ENCODE results near the gene MRPS9.

DNA sequence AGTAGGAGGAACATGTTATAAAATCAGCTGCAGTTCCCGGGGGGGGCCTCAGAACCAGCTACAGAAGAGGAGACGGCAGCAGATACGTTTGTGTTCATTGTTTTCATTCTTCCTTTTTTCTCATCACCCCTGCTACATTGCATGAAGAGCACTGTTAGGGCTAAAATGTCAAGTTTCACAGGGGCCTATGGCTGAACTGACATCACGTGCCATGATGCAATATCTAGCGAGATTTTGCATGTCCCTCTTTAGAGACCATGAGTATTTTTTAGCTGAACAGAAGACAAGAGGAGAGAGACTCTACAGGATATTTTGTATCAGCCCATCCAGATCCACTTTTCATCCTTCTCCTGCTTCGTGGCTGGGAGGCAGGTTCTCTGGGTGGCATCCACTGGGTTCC lies 97.6 kb downstream of the MRPS9 start:
- TF ChIP-seq HNRNPL (IDR thresholded peaks at IDR 0.05; ENCODE audit: low read depth, low read length) (no peak), YEATS2 (CRISPR knock-in tag; IDR thresholded peaks at IDR 0.05; ENCODE audit: borderline replicate concordance) (no peak), ZNF10 (CRISPR knock-in tag; IDR thresholded peaks at IDR 0.05; ENCODE audit: borderline replicate concordance, low read depth) (no peak), ZNF24 (IDR thresholded peaks at IDR 0.05) (no peak), FOXK1 (CRISPR knock-in tag; IDR thresholded peaks at IDR 0.05; ENCODE audit: borderline replicate concordance, low read depth) (no peak), EZH2 (conservative IDR thresholded peaks at IDR 0.05; ENCODE audit: low read depth, low read length) (no peak), ETV6 (CRISPR knock-in tag; conservative IDR thresholded peaks at IDR 0.05) (no peak), SETDB1 (CRISPR knock-in tag; IDR thresholded peaks at IDR 0.05; ENCODE audit: borderline replicate concordance) (no peak), MYC (CRISPR knock-in tag; IDR thresholded peaks at IDR 0.05; ENCODE audit: borderline replicate concordance) (no peak), POLR2AphosphoS5 (IDR thresholded peaks at IDR 0.05; ENCODE audit: low read depth, low read length) (no peak), HNF4G (IDR thresholded peaks at IDR 0.05; ENCODE audit: borderline replicate concordance, low read depth, low read length) (no peak), HNF4G (CRISPR knock-in tag; IDR thresholded peaks at IDR 0.05; ENCODE audit: borderline replicate concordance, low read depth) (no peak), MXI1 (IDR thresholded peaks at IDR 0.05; ENCODE audit: borderline replicate concordance, low read depth, low read length) (no peak), RFX1 (IDR thresholded peaks at IDR 0.05) (no peak)
- TF ChIP-seq, protein P1, sequence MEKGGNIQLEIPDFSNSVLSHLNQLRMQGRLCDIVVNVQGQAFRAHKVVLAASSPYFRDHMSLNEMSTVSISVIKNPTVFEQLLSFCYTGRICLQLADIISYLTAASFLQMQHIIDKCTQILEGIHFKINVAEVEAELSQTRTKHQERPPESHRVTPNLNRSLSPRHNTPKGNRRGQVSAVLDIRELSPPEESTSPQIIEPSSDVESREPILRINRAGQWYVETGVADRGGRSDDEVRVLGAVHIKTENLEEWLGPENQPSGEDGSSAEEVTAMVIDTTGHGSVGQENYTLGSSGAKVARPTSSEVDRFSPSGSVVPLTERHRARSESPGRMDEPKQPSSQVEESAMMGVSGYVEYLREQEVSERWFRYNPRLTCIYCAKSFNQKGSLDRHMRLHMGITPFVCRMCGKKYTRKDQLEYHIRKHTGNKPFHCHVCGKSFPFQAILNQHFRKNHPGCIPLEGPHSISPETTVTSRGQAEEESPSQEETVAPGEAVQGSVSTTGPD (CRISPR knock-in tag; IDR thresholded peaks at IDR 0.05) = no peak

Data from HepG2 (cell line).